ENCODE measurements around the gene MYLK4.

The MYLK4 gene

DNA sequence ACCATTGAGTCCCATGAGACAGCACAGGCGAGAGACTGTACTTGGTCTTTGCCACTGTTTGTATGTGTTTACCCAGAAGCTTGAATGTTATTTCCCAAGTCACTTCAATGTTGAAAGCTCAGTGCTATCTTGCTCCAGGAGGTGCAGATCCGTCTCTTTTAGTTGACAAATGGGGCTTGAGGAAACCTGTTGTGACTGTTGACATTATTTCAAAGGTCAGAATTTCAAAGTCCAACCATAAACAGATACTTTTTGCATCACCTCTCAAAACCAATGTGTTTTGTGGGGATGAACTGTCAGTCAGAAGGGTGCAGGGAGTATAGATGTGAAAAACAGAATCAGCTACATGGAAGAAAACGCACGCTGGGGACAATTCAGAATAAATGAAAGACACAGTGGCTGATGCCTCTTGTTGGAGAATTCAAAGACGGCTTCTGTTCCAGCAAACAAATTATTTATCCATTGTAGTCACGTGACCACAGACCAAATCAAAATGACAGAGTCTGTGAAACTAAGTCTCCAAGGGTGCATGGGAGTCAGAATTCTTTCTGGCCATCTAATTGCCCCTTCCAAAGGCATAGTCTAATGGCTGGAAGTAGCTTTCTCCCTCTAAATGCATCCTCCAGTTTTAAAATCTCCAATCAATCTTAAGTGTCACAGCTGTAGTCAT is 83.7 kb downstream of the MYLK4 start:
- Histone ChIP-seq H3K36me3 (ENCODE audit: control insufficient read depth in 2 of 2, insufficient read depth in 2 of 2, low read length in 2 of 2) (no peaks in the 10 kb centered on the region), H3K4me3 (ENCODE audit: low read length in 2 of 2) (no peak overlapping the region), H3K27me3 (ENCODE audit: control insufficient read depth in 2 of 2, insufficient read depth in 2 of 2, low read length in 2 of 2) (no peaks in the 10 kb centered on the region), H3K4me1 (ENCODE audit: control insufficient read depth in 2 of 2, insufficient read depth in 2 of 2, low read length in 2 of 2) (no peaks in the 10 kb centered on the region), H3K9me3 (ENCODE audit: control insufficient read depth in 2 of 2, low read length in 2 of 2) (no peaks in the 10 kb centered on the region), H3K9ac (ENCODE audit: low read depth in 1 of 2, low read length in 2 of 2) (no peak overlapping the region), H3K27ac (ENCODE audit: low read depth in 2 of 2, low read length in 2 of 2) (no peak overlapping the region)

DNA sequence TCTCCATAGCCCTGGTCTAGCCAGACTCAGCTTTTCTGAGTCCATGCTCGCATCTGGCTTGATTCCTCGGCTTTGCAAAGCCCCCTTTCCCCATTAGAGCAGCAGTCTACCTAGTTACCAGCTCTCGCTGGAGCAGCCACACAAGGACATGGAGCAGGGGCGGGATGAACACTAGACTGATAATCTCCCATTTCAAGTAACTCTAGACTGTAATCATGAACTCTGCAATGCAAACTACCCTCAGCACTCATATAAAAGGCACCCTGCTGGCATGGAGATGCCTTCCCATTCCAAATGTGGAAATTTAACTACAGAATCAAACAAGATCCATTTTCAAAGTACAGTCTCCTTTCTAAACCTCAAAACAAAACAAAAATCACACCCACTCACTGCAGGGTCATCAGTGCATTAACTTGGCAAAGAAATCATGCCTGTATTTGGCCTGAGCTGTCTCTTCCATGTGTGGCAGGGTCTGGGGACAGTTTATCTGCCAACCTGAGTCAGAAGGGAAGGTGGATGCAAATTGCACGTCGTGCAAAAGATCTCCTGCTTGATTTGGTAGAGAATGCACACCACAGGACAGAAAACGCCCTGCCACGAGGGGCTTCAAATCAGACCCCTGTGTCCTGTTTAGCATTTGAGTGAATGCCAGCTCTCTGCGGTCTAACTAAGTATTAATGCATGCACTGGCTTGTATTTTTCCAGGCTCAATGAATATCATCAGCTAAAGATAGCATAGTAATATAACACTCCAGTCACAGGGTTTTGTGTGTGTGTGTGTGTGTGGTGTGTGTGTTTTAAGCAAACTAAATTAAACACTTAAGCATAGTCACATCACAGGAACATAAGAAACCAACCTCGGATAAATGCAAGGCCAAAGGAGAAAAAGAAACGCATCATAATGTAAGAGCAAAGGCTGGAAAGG is 85.3 kb downstream of the MYLK4 start:
- Histone ChIP-seq H3K27ac (ENCODE audit: low read depth in 2 of 2, low read length in 2 of 2) (no peak overlapping the region), H3K9ac (ENCODE audit: low read depth in 1 of 2, low read length in 2 of 2) (no peak overlapping the region)

DNA sequence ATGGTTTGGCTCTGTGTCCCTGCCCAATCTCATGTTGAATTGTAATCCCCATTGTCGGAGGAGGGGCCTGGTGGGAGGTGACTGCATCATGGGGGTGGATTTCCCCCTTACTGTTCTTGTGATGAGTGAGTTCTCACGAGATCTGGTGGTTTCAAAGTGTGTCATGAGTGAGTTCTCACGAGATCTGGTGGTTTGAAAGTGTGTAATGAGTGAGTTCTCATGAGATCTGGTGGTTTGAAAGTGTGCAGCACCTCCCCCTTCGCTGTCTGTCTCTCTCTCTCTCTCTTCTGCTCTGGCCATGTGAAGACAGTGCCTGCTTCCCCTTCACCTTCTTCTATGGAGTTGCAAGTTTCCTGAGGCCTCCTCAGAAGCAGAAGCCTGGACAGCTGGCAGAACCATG is 87.6 kb downstream of the MYLK4 start:
- no peaks in the 10 kb centered on the region for H3K4me1 ChIP-seq (ENCODE audit: control insufficient read depth in 2 of 2, insufficient read depth in 2 of 2, low read length in 2 of 2)
- no peaks in the 10 kb centered on the region for H3K27me3 ChIP-seq (ENCODE audit: control insufficient read depth in 2 of 2, insufficient read depth in 2 of 2, low read length in 2 of 2)
- no peak overlapping the region for H3K9ac ChIP-seq (ENCODE audit: low read depth in 1 of 2, low read length in 2 of 2)
- H3K9me3 ChIP-seq (ENCODE audit: control insufficient read depth in 2 of 2, low read length in 2 of 2), result no peaks in the 10 kb centered on the region
- H3K36me3 ChIP-seq (ENCODE audit: control insufficient read depth in 2 of 2, insufficient read depth in 2 of 2, low read length in 2 of 2), result no peaks in the 10 kb centered on the region
- no peak overlapping the region for H3K4me3 ChIP-seq (ENCODE audit: low read length in 2 of 2)
- H3K27ac ChIP-seq (ENCODE audit: low read depth in 2 of 2, low read length in 2 of 2), result no peak overlapping the region

More for the DNA sequence above, 85.3 kb downstream of the MYLK4 start:
- Histone ChIP-seq H3K4me1 (ENCODE audit: control insufficient read depth in 2 of 2, insufficient read depth in 2 of 2, low read length in 2 of 2) (no peaks in the 10 kb centered on the region), H3K36me3 (ENCODE audit: control insufficient read depth in 2 of 2, insufficient read depth in 2 of 2, low read length in 2 of 2) (no peaks in the 10 kb centered on the region), H3K27me3 (ENCODE audit: control insufficient read depth in 2 of 2, insufficient read depth in 2 of 2, low read length in 2 of 2) (no peaks in the 10 kb centered on the region), H3K4me3 (ENCODE audit: low read length in 2 of 2) (no peak overlapping the region), H3K9me3 (ENCODE audit: control insufficient read depth in 2 of 2, low read length in 2 of 2) (no peaks in the 10 kb centered on the region)

DNA sequence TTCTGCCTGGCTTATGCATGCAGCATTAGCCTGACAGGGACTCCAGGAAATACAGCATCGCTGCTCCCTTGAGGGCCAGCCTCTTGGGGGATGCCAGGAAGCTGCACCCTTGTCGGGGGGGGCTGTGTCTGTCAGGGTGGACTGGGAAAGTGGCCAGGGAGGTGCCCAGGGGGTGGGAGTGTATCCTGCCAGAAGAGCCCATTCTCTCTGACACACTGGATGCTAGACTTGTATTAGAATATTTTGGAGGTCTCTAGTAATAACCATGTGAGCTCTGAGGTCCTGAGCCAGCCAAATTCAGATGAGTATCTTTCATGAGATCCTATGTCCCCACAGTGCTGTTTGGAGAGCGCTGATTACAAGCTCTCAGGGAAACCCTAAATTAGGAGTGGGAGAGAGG is 89.1 kb downstream of the MYLK4 start:
- Histone ChIP-seq H3K9me3 (ENCODE audit: control insufficient read depth in 2 of 2, low read length in 2 of 2) (no peaks in the 10 kb centered on the region), H3K4me3 (ENCODE audit: low read length in 2 of 2) (no peak overlapping the region), H3K9ac (ENCODE audit: low read depth in 1 of 2, low read length in 2 of 2) (no peak overlapping the region), H3K4me1 (ENCODE audit: control insufficient read depth in 2 of 2, insufficient read depth in 2 of 2, low read length in 2 of 2) (no peaks in the 10 kb centered on the region), H3K36me3 (ENCODE audit: control insufficient read depth in 2 of 2, insufficient read depth in 2 of 2, low read length in 2 of 2) (no peaks in the 10 kb centered on the region), H3K27me3 (ENCODE audit: control insufficient read depth in 2 of 2, insufficient read depth in 2 of 2, low read length in 2 of 2) (no peaks in the 10 kb centered on the region), H3K27ac (ENCODE audit: low read depth in 2 of 2, low read length in 2 of 2) (no peak overlapping the region)

DNA sequence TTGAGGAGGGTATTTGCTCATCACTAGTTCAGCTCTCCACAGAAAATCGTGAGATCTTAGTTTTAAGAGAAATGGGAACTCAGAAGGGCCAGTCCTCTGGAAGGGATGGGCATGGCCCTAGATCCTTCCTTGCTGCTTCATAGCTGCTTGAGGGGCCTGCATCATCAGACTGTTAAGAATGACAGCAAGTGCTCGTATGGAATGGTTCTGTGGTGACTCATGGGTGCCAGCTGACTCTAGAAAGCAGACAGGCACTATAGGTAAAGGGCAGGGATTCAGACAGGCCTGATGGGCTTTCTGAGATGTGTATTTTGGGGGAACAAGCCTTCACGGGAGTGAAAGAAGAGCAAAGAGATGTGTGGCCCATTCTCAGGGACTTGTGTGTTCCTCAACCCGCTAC is 90.8 kb downstream of the MYLK4 start:
- Histone ChIP-seq H3K4me3 (ENCODE audit: low read length in 2 of 2) (no peak overlapping the region), H3K9me3 (ENCODE audit: control insufficient read depth in 2 of 2, low read length in 2 of 2) (no peaks in the 10 kb centered on the region), H3K27me3 (ENCODE audit: control insufficient read depth in 2 of 2, insufficient read depth in 2 of 2, low read length in 2 of 2) (no peaks in the 10 kb centered on the region), H3K27ac (ENCODE audit: low read depth in 2 of 2, low read length in 2 of 2) (no peak overlapping the region), H3K4me1 (ENCODE audit: control insufficient read depth in 2 of 2, insufficient read depth in 2 of 2, low read length in 2 of 2) (no peaks in the 10 kb centered on the region), H3K9ac (ENCODE audit: low read depth in 1 of 2, low read length in 2 of 2) (no peak overlapping the region), H3K36me3 (ENCODE audit: control insufficient read depth in 2 of 2, insufficient read depth in 2 of 2, low read length in 2 of 2) (no peaks in the 10 kb centered on the region)

DNA sequence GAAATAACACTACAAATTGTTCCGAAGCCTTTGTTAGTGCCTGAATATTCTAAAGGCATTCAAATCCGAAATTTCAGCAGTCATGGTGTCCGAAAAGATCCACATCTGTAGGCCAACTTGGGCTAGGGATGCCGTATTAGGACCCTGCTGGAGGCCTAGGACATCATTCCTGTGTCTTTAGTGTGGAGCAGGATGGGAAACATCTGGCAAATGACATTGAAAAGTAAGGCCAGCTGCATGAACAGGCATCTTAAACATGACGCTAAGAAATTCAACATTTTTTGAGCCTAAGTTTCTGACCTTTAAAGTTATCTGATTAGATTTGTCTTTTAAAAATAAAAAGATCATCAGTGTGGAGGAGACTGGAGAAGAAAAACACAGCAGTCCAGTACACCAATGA is 91.3 kb downstream of the MYLK4 start:
- no peak overlapping the region for H3K27ac ChIP-seq (ENCODE audit: low read depth in 2 of 2, low read length in 2 of 2)
- H3K4me1 ChIP-seq (ENCODE audit: control insufficient read depth in 2 of 2, insufficient read depth in 2 of 2, low read length in 2 of 2), result no peaks in the 10 kb centered on the region
- no peaks in the 10 kb centered on the region for H3K9me3 ChIP-seq (ENCODE audit: control insufficient read depth in 2 of 2, low read length in 2 of 2)
- H3K4me3 ChIP-seq (ENCODE audit: low read length in 2 of 2), result no peak overlapping the region
- H3K9ac ChIP-seq (ENCODE audit: low read depth in 1 of 2, low read length in 2 of 2), result no peak overlapping the region
- no peaks in the 10 kb centered on the region for H3K36me3 ChIP-seq (ENCODE audit: control insufficient read depth in 2 of 2, insufficient read depth in 2 of 2, low read length in 2 of 2)
- no peaks in the 10 kb centered on the region for H3K27me3 ChIP-seq (ENCODE audit: control insufficient read depth in 2 of 2, insufficient read depth in 2 of 2, low read length in 2 of 2)

DNA sequence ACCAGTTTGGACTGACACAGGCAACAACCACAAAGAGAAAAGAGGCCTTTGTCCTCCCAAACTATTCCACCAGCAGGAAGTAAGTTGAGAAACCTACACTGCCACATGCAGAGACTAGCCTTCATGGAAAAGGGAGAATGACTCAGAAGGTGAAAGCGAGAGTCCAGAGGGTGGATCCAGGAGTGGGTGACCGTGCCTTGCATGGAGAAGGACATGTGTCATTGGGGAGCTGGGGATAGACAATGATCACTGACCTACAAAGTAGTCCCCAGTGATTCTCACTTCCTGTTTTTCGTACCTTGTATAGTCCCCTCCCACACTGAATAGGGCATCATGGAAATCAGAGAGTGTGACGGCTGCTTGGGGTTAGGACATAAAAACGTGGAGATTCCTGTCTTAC is 91.9 kb downstream of the MYLK4 start:
- H3K27me3 ChIP-seq (ENCODE audit: control insufficient read depth in 2 of 2, insufficient read depth in 2 of 2, low read length in 2 of 2), result no peaks in the 10 kb centered on the region
- no peak overlapping the region for H3K4me3 ChIP-seq (ENCODE audit: low read length in 2 of 2)
- H3K27ac ChIP-seq (ENCODE audit: low read depth in 2 of 2, low read length in 2 of 2), result no peak overlapping the region
- no peaks in the 10 kb centered on the region for H3K36me3 ChIP-seq (ENCODE audit: control insufficient read depth in 2 of 2, insufficient read depth in 2 of 2, low read length in 2 of 2)
- no peak overlapping the region for H3K9ac ChIP-seq (ENCODE audit: low read depth in 1 of 2, low read length in 2 of 2)
- H3K9me3 ChIP-seq (ENCODE audit: control insufficient read depth in 2 of 2, low read length in 2 of 2), result no peaks in the 10 kb centered on the region
- H3K4me1 ChIP-seq (ENCODE audit: control insufficient read depth in 2 of 2, insufficient read depth in 2 of 2, low read length in 2 of 2), result no peaks in the 10 kb centered on the region

DNA sequence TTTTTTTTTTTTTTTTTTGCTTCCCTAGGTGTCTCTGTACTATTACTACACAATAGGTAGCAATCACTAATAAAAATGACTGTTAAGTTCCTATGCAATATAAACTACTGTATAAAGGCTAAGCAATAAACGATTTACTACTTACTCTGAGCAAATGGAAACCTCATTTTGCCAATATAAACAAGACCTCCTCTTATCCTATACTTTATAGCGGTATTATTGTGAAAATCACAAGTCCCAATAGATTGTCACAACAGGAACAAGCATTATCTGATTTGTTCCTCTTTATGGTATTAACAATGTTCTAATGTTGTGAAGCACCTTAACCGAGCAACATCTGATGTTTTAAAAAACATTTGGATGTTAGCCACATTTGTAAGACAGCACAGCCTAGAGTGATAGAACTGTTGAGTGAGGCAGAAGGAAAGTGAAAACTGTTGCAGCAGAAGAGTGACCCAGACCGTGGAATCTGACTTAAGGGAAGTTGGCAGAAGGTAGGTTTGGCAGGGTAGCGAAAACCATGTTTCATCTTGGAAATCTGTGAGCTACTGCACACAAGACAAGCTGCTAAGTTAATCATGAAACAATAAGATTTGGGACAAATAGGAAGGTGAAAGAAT is 94.2 kb downstream of the MYLK4 start:
- H3K4me3 ChIP-seq (ENCODE audit: low read length in 2 of 2), result no peak overlapping the region
- H3K9me3 ChIP-seq (ENCODE audit: control insufficient read depth in 2 of 2, low read length in 2 of 2), result no peaks in the 10 kb centered on the region
- no peaks in the 10 kb centered on the region for H3K4me1 ChIP-seq (ENCODE audit: control insufficient read depth in 2 of 2, insufficient read depth in 2 of 2, low read length in 2 of 2)
- no peak overlapping the region for H3K27ac ChIP-seq (ENCODE audit: low read depth in 2 of 2, low read length in 2 of 2)
- H3K27me3 ChIP-seq (ENCODE audit: control insufficient read depth in 2 of 2, insufficient read depth in 2 of 2, low read length in 2 of 2), result no peaks in the 10 kb centered on the region
- no peaks in the 10 kb centered on the region for H3K36me3 ChIP-seq (ENCODE audit: control insufficient read depth in 2 of 2, insufficient read depth in 2 of 2, low read length in 2 of 2)
- H3K9ac ChIP-seq (ENCODE audit: low read depth in 1 of 2, low read length in 2 of 2), result no peak overlapping the region

DNA sequence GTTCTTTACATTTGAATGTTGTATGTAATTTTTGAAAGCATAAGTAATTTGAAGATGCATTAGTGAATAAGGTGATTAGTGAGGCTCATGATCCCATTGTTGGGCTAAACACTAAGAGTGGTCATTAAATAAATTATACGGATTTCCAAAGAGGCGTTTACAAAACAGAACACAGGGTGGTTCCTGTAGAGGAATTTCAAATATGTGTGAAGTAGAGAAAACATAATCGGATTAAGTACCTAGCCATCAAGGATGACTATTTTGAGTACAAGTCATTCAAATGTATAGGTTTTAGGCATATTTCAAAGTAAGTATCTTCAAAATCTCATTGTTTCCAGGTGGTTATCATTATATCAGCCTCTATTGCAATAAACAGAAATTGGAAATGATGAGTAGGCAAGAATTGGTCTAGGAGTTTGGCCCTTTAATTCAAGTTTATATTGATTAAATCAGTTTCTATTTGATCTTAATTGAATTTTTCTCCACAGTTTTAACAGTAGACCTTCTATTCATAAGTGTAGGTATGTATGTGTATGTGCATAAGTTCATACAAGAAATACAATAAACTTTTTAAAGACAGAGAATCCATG is 94.8 kb downstream of the MYLK4 start:
- H3K4me3 ChIP-seq (ENCODE audit: low read length in 2 of 2), result no peak overlapping the region
- no peaks in the 10 kb centered on the region for H3K27me3 ChIP-seq (ENCODE audit: control insufficient read depth in 2 of 2, insufficient read depth in 2 of 2, low read length in 2 of 2)
- no peak overlapping the region for H3K9ac ChIP-seq (ENCODE audit: low read depth in 1 of 2, low read length in 2 of 2)
- no peaks in the 10 kb centered on the region for H3K4me1 ChIP-seq (ENCODE audit: control insufficient read depth in 2 of 2, insufficient read depth in 2 of 2, low read length in 2 of 2)
- H3K27ac ChIP-seq (ENCODE audit: low read depth in 2 of 2, low read length in 2 of 2), result no peak overlapping the region
- H3K9me3 ChIP-seq (ENCODE audit: control insufficient read depth in 2 of 2, low read length in 2 of 2), result no peaks in the 10 kb centered on the region
- H3K36me3 ChIP-seq (ENCODE audit: control insufficient read depth in 2 of 2, insufficient read depth in 2 of 2, low read length in 2 of 2), result no peaks in the 10 kb centered on the region

Measured in mucosa of rectum (tissue), 2 donors.